ENCODE results near the gene PPFIBP2. TPM values are rescaled to one million over a fixed set of nuclear protein-coding genes. Genes with fewer than 3 reads are reported as not detected.

Gene PPFIBP2
- total RNA-seq, 1 donor from 2014 or later, result 112 TPM

- intact Hi-C loops (cut with micrococcal nuclease), result no loop called here
- Mint-ChIP-seq H3K9me3 (peaks cover 4% of the 10 kb centered on the region), H3K27ac (no peak overlapping the region), H3K27me3 (no peaks in the 10 kb centered on the region), H3K4me3 (no peak overlapping the region), H3K36me3 (ENCODE audit: low read depth) (peaks cover 14% of the 10 kb centered on the region), H3K4me1 (peaks cover 10% of the 10 kb centered on the region)
- ChIA-PET POLR2A (interaction anchor here (3.4 to 4.6 kb wide), 2 partner anchors 10 to 12 kb away, joined by 32 to 66 read pairs; partner anchors contain the start of gene PPFIBP2), CTCF (interaction anchor here (1.4 kb wide), 1 partner anchor 9 kb away, joined by 3 read pairs; no protein-coding TSS in a partner anchor)
- no peak for DNase-seq
- ATAC-seq (ENCODE audit: low read depth), result no peak
- TF ChIP-seq CTCF (IDR thresholded peaks at IDR 0.05), result no peak
Observed at GRCh38 chr11:7522546-7522945, 8.7 kb downstream of the PPFIBP2 start.

DNA sequence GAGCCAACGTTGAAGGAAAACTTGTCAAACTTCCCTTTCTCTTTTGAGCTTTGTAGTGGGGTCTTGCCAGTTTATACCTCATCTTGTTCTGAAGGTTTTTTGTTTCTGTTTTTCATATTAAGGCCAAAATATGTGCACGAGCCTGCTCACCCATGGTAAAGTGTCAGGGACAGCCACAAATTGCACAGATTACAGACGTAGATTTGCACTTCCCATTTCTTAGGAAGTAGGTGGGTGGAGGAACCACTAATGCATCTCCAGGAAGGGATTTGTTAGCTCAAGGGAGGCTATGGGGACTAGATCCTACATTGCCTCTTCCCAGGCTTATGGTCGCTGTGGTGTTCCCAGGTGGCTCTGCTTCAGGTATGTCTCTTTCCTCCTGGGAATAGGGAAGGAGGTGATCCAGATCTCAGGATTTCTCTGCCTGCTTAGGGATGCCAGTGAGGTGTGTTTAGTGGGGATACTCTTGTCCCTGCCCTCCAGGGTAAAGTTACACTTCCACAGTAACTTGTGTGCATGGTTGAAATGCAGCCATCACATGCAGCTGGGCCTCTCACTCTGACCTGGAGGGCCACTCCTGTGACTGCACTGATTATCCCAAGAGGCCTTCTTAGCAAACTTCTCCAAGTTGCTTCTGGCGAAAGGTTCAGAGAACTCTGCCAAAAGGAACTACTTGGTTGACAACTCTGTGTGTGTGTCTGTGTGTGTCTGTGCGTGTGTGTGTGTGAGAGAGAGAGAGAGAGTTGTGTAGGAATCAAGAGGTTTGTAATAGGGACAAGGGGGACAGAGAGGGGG, 9.8 kb downstream of the PPFIBP2 start:
- Mint-ChIP-seq H3K27ac (peak overlapping the region; percentile 57), H3K4me1 (peaks cover 21% of the 10 kb centered on the region), H3K4me3 (peak overlapping the region; percentile 40), H3K36me3 (ENCODE audit: low read depth) (peaks cover 13% of the 10 kb centered on the region), H3K27me3 (no peaks in the 10 kb centered on the region), H3K9me3 (peaks cover 4% of the 10 kb centered on the region)
- DNase-seq (no peak), ATAC-seq (ENCODE audit: low read depth) (no peak)
- ChIA-PET POLR2A (interaction anchor here (0.6 to 4.6 kb wide), 3 partner anchors 11 to 146 kb away, joined by 3 to 66 read pairs (median 32); partner anchors contain the start of gene PPFIBP2), CTCF (interaction anchor here (0.7 kb wide), 1 partner anchor 164 kb away, joined by 3 read pairs; no protein-coding TSS in a partner anchor)
- TF ChIP-seq CTCF (IDR thresholded peaks at IDR 0.05), result no peak
- intact Hi-C loops (cut with micrococcal nuclease), result no loop called here

DNA sequence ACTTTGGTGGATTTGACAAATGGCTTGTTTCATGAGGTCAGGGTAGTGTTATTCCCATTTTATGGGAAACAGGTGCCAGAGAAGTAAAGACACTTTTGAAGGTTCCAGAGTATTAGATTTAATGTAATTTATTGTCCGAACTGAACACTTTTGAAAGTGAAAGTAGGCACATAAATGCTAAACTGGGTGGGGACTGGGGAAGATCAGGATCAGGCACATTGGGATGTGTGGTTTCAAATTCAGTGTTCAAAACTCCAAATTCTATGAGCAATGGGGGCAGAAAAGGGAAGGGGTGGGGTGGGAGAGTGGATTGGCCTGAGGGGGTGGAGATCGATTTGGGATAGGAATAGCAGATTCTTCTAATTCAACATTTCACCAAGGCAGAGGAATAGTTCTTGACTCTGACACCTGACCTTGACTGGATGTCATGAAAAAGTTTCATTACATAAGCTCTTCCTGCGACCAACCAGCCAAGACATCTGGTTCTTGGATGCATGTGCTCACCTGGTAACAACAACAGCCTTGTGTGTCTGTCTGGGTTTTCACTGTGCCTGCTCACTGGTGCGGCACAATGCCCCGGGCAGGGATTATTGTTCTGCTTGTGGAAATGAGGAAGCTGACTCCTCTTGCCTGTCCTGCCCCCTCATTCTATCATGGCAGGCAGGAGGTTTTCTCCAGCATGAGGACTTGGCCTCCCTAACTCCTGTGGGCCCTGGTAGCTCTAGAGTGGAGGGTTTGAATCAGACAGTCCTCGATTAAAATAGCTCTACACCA, 10.8 kb downstream of the PPFIBP2 start:
- no peak for DNase-seq
- TF ChIP-seq CTCF (IDR thresholded peaks at IDR 0.05), result no peak
- Mint-ChIP-seq H3K36me3 (ENCODE audit: low read depth) (peaks cover 10% of the 10 kb centered on the region), H3K4me3 (peak overlapping the region; percentile 39), H3K9me3 (no peaks in the 10 kb centered on the region), H3K27ac (peak overlapping the region; percentile 72), H3K27me3 (no peaks in the 10 kb centered on the region), H3K4me1 (peaks cover 28% of the 10 kb centered on the region)
- ChIA-PET POLR2A (interaction anchor here (0.9 to 1.2 kb wide), 2 partner anchors 11 to 145 kb away, joined by 3 to 6 read pairs; partner anchors contain the start of gene PPFIBP2), CTCF (interaction anchor here (1.1 to 2.4 kb wide), 2 partner anchors 9 to 24 kb away, joined by 3 to 5 read pairs; no protein-coding TSS in a partner anchor)
- intact Hi-C loops (cut with micrococcal nuclease), result no loop called here
- no peak for ATAC-seq (ENCODE audit: low read depth)

GRCh38 chr11:7525424-7525823, 11.6 kb downstream of the PPFIBP2 start:
- Mint-ChIP-seq H3K9me3 (no peaks in the 10 kb centered on the region), H3K27ac (no peak overlapping the region), H3K27me3 (no peaks in the 10 kb centered on the region), H3K4me3 (no peak overlapping the region), H3K36me3 (ENCODE audit: low read depth) (peaks cover 13% of the 10 kb centered on the region), H3K4me1 (peaks cover 33% of the 10 kb centered on the region)
- TF ChIP-seq CTCF (IDR thresholded peaks at IDR 0.05), result no peak
- ChIA-PET CTCF (interaction anchor here (1.1 to 2.4 kb wide), 2 partner anchors 8 to 23 kb away, joined by 3 to 5 read pairs; no protein-coding TSS in a partner anchor), POLR2A (interaction anchor here (0.9 to 1.2 kb wide), 2 partner anchors 12 to 144 kb away, joined by 3 to 6 read pairs; partner anchors contain the start of gene PPFIBP2)
- ATAC-seq (ENCODE audit: low read depth), result no peak
- intact Hi-C loops (cut with micrococcal nuclease), result no loop called here
- DNase-seq, result no peak

Data from activated B cell treated with CpG ODN at 0.5 μM for 24 hours (primary cell).